ENCODE measurements around the gene FOXC1.

GRCh38 chr6:1658212-1659005 is 48.7 kb downstream of the FOXC1 start:
- TF ChIP-seq CTCF (IDR thresholded peaks at IDR 0.05; ENCODE audit: insufficient read depth, low read depth, low read length) (no peak), EZH2 (IDR thresholded peaks at IDR 0.05; ENCODE audit: insufficient read depth, low read length) (no peak)
